H1 (cell line): ENCODE data around the gene POLN. TPM values are rescaled to one million over a fixed set of nuclear protein-coding genes. Genes with fewer than 3 reads are reported as not detected.

Source experiments
- CTCF ChIA-PET: fragments of 300-600 bp; sonication (Branson Sonifier 250); formaldehyde crosslinking; loops from one replicate; lab custom pipeline; 2021; ENCODE audit not compliant: partially characterized antibody; lab: Charles Lee
- POLR2A ChIA-PET: fragments of 300-600 bp; sonication (Branson Sonifier 250); formaldehyde crosslinking; loops from one replicate; lab custom pipeline; 2021; ENCODE audit warnings: inconsistent platforms; ENCODE audit not compliant: partially characterized antibody; lab: Charles Lee
- DNase-seq, 2 experiments: peaks; one replicate each; pipeline versions ENCODE4 v3.0.0 to v3.0.0-alpha.2; 2010 to 2022; ENCODE audit warnings: low spot score in 2 of 2, low read depth in 1 of 2, mixed read lengths in 1 of 2
- FAIRE-seq: peaks from 2 replicates; lab custom pipeline; 2011; peaks lifted over from hg19 to GRCh38; lab: Jason Lieb, UNC
- H2AFZ ChIP-seq: 2 replicates; pipeline ENCODE4 v1.8.1; 2012; ENCODE audit warnings: low read length, inconsistent platforms
- H2AK5ac ChIP-seq: 2 replicates; pipeline ENCODE4 v1.6.1; 2013; ENCODE audit warnings: low read depth, low read length
- H2BK120ac ChIP-seq: replicated peaks from 2 replicates; pipeline ENCODE3; 2013; ENCODE audit warnings: low read depth, low read length, inconsistent platforms
- H2BK12ac ChIP-seq: 2 replicates; pipeline ENCODE4 v1.6.1; 2013; ENCODE audit warnings: low read depth, low read length
- H2BK15ac ChIP-seq: 2 replicates; pipeline ENCODE4 v1.6.1; 2013; ENCODE audit warnings: low read length
- H2BK20ac ChIP-seq: 2 replicates; pipeline ENCODE4 v1.6.1; 2013; ENCODE audit warnings: low read length
- H2BK5ac ChIP-seq: 2 replicates; pipeline ENCODE4 v1.6.1; 2013; ENCODE audit warnings: low read depth, low read length
- H3K14ac ChIP-seq: 2 replicates; pipeline ENCODE4 v1.6.1; 2013; ENCODE audit warnings: inconsistent platforms; ENCODE audit not compliant: insufficient read length
- H3K18ac ChIP-seq: 2 replicates; pipeline ENCODE4 v1.6.1; 2013; ENCODE audit warnings: low read length; ENCODE audit errors: extremely low read depth
- H3K23ac ChIP-seq: 2 replicates; pipeline ENCODE4 v1.6.1; 2013; ENCODE audit warnings: inconsistent platforms; ENCODE audit not compliant: insufficient read length
- H3K23me2 ChIP-seq: 2 replicates; pipeline ENCODE4 v1.6.1; 2013; ENCODE audit warnings: low read depth, low read length
- H3K27ac ChIP-seq: 2 replicates; pipeline ENCODE4 v1.6.1; 2011; ENCODE audit warnings: low read depth, low read length, inconsistent platforms
- H3K27me3 ChIP-seq, 4 experiments: replicated peaks in 1 of 4; 1 replicate in 1 of 4; 2 replicates in 3 of 4; pipeline versions ENCODE4 v1.6.1 to v1.8.1; 2011 to 2013; ENCODE audit warnings: low read length in 3 of 4, mild to moderate bottlenecking in 3 of 4, inconsistent platforms in 2 of 4, mixed read lengths in 2 of 4, moderate library complexity in 1 of 4; ENCODE audit not compliant: control insufficient read depth in 3 of 4, insufficient read depth in 3 of 4; ENCODE audit errors: extremely low read depth in 1 of 4
- H3K36me3 ChIP-seq, 4 experiments: 2 replicates each; pipeline versions ENCODE4 v1.6.1 to v1.8.1; 2011 to 2013; ENCODE audit warnings: mild to moderate bottlenecking in 4 of 4, low read length in 3 of 4, moderate library complexity in 2 of 4, control low read depth in 1 of 4, inconsistent platforms in 1 of 4; ENCODE audit not compliant: insufficient read depth in 4 of 4, control insufficient read depth in 2 of 4
- H3K4ac ChIP-seq: replicated peaks from 2 replicates; pipeline ENCODE3; 2013; ENCODE audit warnings: low read length, low read depth, mixed read lengths, inconsistent platforms; ENCODE audit not compliant: insufficient read length
- H3K4me1 ChIP-seq, 4 experiments: replicated peaks in 1 of 4; 1 replicate in 1 of 4; 2 replicates in 3 of 4; pipeline versions ENCODE4 v1.6.1 to v1.8.1; 2011 to 2013; ENCODE audit warnings: low read length in 3 of 4, inconsistent platforms in 2 of 4, mixed read lengths in 1 of 4; ENCODE audit not compliant: insufficient read depth in 4 of 4, control insufficient read depth in 3 of 4
- H3K4me2 ChIP-seq, 2 experiments: 2 replicates each; pipeline versions ENCODE4 v1.6.1 to v1.8.1; 2011 to 2013; ENCODE audit warnings: low read depth in 2 of 2, low read length in 2 of 2, control low read depth in 1 of 2, inconsistent platforms in 1 of 2, mild to moderate bottlenecking in 1 of 2; ENCODE audit not compliant: insufficient read depth in 1 of 2
- H3K4me3 ChIP-seq, 4 experiments: fragments of 200-600, 300-600 bp in 1 of 4; sonication (generic), shearing (Covaris generic), sonication (Bioruptor Twin) in 1 of 4; 2 replicates each; pipeline versions ENCODE4 v1.5.1 to v1.8.1; 2011 to 2016; ENCODE audit warnings: low read length in 4 of 4, low read depth in 3 of 4, control low read depth in 2 of 4, inconsistent platforms in 2 of 4, mild to moderate bottlenecking in 2 of 4, mixed read lengths in 1 of 4, moderate library complexity in 1 of 4; ENCODE audit not compliant: insufficient read depth in 2 of 4; ENCODE audit errors: extremely low read depth in 1 of 4
- H3K56ac ChIP-seq: replicated peaks from 2 replicates; pipeline ENCODE3; 2013; ENCODE audit warnings: low read depth, mild to moderate bottlenecking, mixed read lengths, low read length, inconsistent platforms; ENCODE audit not compliant: insufficient read length
- H3K79me1 ChIP-seq: 2 replicates; pipeline ENCODE4 v1.6.1; 2013; ENCODE audit warnings: low read depth, low read length, control low read depth
- H3K79me2 ChIP-seq, 2 experiments: 2 replicates each; pipeline versions ENCODE4 v1.6.1 to v1.8.1; 2012 to 2013; ENCODE audit warnings: low read length in 2 of 2, mild to moderate bottlenecking in 2 of 2, inconsistent platforms in 1 of 2; ENCODE audit not compliant: insufficient read depth in 2 of 2, control insufficient read depth in 1 of 2
- H3K9ac ChIP-seq, 4 experiments: replicated peaks in 1 of 4; 1 replicate in 1 of 4; 2 replicates in 3 of 4; pipeline versions ENCODE4 v1.6.1 to v1.8.1; 2011 to 2013; ENCODE audit warnings: low read depth in 3 of 4, low read length in 3 of 4, control low read depth in 2 of 4, mild to moderate bottlenecking in 2 of 4, moderate library complexity in 2 of 4, inconsistent platforms in 1 of 4; ENCODE audit errors: extremely low read depth in 1 of 4
- H3K9me3 ChIP-seq, 2 experiments: 2 replicates each; pipeline versions ENCODE4 v1.6.1 to v1.8.1; 2012 to 2013; ENCODE audit warnings: mild to moderate bottlenecking in 2 of 2, moderate library complexity in 2 of 2, control low read depth in 1 of 2, inconsistent platforms in 1 of 2, low read depth in 1 of 2, low read length in 1 of 2, mixed read lengths in 1 of 2; ENCODE audit not compliant: insufficient read depth in 2 of 2
- H4K20me1 ChIP-seq, 2 experiments: replicated peaks in 1 of 2; 2 replicates each; pipeline versions ENCODE3 to v1.8.1; 2011 to 2013; ENCODE audit warnings: inconsistent platforms in 2 of 2, low read length in 2 of 2, mild to moderate bottlenecking in 1 of 2; ENCODE audit not compliant: insufficient read depth in 2 of 2, control insufficient read depth in 1 of 2
- H4K5ac ChIP-seq: 2 replicates; pipeline ENCODE4 v1.6.1; 2013; ENCODE audit warnings: low read length, low read depth, mixed read lengths, inconsistent platforms; ENCODE audit not compliant: insufficient read length
- H4K8ac ChIP-seq: 2 replicates; pipeline ENCODE4 v1.8.0; 2013; ENCODE audit warnings: mild to moderate bottlenecking, moderate library complexity, low read length, inconsistent platforms; ENCODE audit not compliant: insufficient read depth; ENCODE audit errors: extremely low read depth
- H4K91ac ChIP-seq: replicated peaks from 2 replicates; pipeline ENCODE3; 2013; ENCODE audit warnings: low read length, mixed read lengths, inconsistent platforms; ENCODE audit not compliant: insufficient read length
- BACH1 ChIP-seq: IDR thresholded peaks from 2 replicates; pipeline ENCODE4 v1.6.1; 2012; ENCODE audit warnings: low read length, improper control_type of control experiment
- CTBP2 ChIP-seq: IDR thresholded peaks from 2 replicates; pipeline ENCODE4 v1.7.0; 2011; ENCODE audit warnings: borderline replicate concordance, mild to moderate bottlenecking, moderate library complexity, mixed read lengths, low read length; ENCODE audit not compliant: insufficient read depth, insufficient read length
- EP300 ChIP-seq, 2 experiments: IDR thresholded peaks; 1 replicate in 1 of 2; 2 replicates in 1 of 2; pipeline ENCODE4 v1.6.1; 2011 to 2012; ENCODE audit warnings: low read depth in 2 of 2, low read length in 2 of 2, mild to moderate bottlenecking in 2 of 2, borderline replicate concordance in 1 of 2, inconsistent platforms in 1 of 2, moderate library complexity in 1 of 2
- HDAC2 ChIP-seq, 2 experiments: fragments of 300-600 bp in 1 of 2; sonication (generic) in 1 of 2; IDR thresholded peaks; 2 replicates each; pipeline ENCODE4 v1.6.1; 2011 to 2012; ENCODE audit warnings: low read depth in 2 of 2, low read length in 2 of 2, mild to moderate bottlenecking in 2 of 2, moderate library complexity in 2 of 2, borderline replicate concordance in 1 of 2, inconsistent platforms in 1 of 2
- HDAC6 ChIP-seq: IDR thresholded peaks from one replicate; pipeline ENCODE4 v1.7.1; 2012; ENCODE audit warnings: low read depth, mild to moderate bottlenecking, inconsistent platforms, low read length, moderate library complexity
- JUND ChIP-seq: IDR thresholded peaks from 2 replicates; pipeline ENCODE4 v1.6.1; 2011; ENCODE audit warnings: mild to moderate bottlenecking, improper control_type of control experiment, low read length
- KDM1A ChIP-seq: fragments of 200-600, 300-600 bp; sonication (generic); IDR thresholded peaks from 2 replicates; pipeline ENCODE4 v1.7.1; 2016; ENCODE audit warnings: mild to moderate bottlenecking, low read length, borderline replicate concordance
- KDM4A ChIP-seq: IDR thresholded peaks from one replicate; pipeline ENCODE4 v1.7.1; 2012; ENCODE audit warnings: low read depth, mild to moderate bottlenecking, moderate library complexity, low read length, inconsistent platforms; ENCODE audit not compliant: severe bottlenecking
- PHF8 ChIP-seq: fragments of 200-600 bp; sonication (generic); conservative IDR thresholded peaks from 2 replicates; pipeline ENCODE4 v1.7.1; 2012; ENCODE audit warnings: low read depth, mild to moderate bottlenecking, inconsistent platforms, low read length, moderate library complexity
- TAF1 ChIP-seq: IDR thresholded peaks from 2 replicates; pipeline ENCODE4 v1.6.1; 2011; ENCODE audit warnings: mild to moderate bottlenecking, low read depth, low read length
- TAF7 ChIP-seq: optimal IDR thresholded peaks from 2 replicates; pipeline ENCODE3; 2011; ENCODE audit warnings: low read depth, mild to moderate bottlenecking, inconsistent platforms, low read length, moderate library complexity, borderline replicate concordance
- WGBS, 2 experiments: shearing (Covaris generic) in 1 of 2; methylation state at CpG; one replicate each; pipeline versions ENCODE4 v1.1.6 to v1.1.7; 2013 to 2015; ENCODE audit warnings: low lambda C conversion rate in 2 of 2, mixed read lengths in 2 of 2, inconsistent platforms in 1 of 2, low coverage in 1 of 2, missing lambda C conversion rate in 1 of 2; ENCODE audit not compliant: insufficient replicate concordance in 2 of 2, insufficient coverage in 1 of 2, insufficient read length in 1 of 2; ENCODE audit errors: extremely low coverage in 1 of 2, missing lambda C conversion rate in 1 of 2; 5-methylcytosine and 5-hydroxymethylcytosine counted together
- polyA plus RNA-seq, 7 experiments: library from polyadenylated mRNA; depleted of rRNA in 3 of 7; stranded (reverse) in 5 of 7; unstranded in 2 of 7; fragments of >200 nt in 5 of 7; fragments of 200-250 nt in 2 of 7; gene quantifications; 1 replicate in 5 of 7; 2 replicates in 1 of 7; 4 replicates in 1 of 7; pipeline versions ENCODE4 v1.2.1 to v1.2.3, GENCODE V29; 2011 to 2013; ENCODE audit warnings: missing spikeins in 2 of 7, mixed read lengths in 2 of 7
- total RNA-seq: library from RNA; stranded (reverse); fragmentation: NEBNext Ultra II Directional; extraction: Animal tissue kit (Norgen Biotek cat#: 25700); gene quantifications from 2 replicates; pipeline ENCODE4 v1.2.1, GENCODE V29; 2021

Gene POLN
- total and polyA plus RNA-seq, 2 of the 8 experiments (the other 6 are each of a cell fraction or from before 2014, with no cell fraction given), result 0.98 to 1.5 TPM

DNA sequence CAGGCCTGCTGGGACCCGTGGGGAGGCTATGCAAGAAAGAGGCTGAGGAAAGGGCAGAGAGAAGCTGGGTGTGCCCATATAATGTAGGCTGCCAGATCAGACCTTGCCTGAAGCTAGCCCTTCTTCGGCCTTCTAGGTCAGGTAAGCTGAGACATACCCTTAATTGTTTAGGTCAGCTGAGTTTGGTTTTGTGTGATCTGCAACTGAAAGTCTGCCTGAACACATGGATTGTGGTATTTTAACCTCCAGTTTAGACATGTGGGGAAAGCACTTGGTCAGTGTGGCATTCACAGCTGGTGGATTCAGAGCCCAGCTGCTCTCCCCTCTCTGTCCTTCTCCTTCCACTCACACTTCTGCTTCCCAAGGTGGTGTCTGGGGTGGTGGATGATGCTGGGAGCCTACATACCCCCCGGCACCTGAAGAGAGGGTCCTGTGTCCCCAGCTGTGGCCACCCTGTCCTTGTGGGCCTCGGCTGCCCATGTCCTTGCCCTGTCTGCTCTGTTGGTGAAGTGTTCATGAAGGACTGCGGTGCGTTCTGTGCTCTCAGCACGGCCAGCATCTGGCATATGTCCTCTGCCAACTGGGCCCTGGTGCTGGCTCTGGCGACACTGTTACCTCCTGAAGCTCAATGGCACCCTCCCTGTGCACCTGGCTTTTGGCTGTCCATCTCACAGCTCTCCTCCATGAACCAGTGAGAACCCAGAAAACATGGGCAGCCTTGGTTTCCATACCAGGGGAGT, 100.7 kb downstream of the POLN start:
- peak overlapping the region; percentile 63 for H4K8ac ChIP-seq
- H4K20me1 ChIP-seq, result peaks cover 8 to 14% of the 10 kb centered on the region in 2 experiments
- DNase-seq, result no peak
- no peak for FAIRE-seq
- H4K5ac ChIP-seq, result no peak overlapping the region
- 87% methylated on average over 8 of the region's 8 CpGs; no CpG with 5 or more reads in 1 of the 2 experiments for WGBS, 2 experiments
- no peak overlapping the region for H2BK20ac ChIP-seq
- TF ChIP-seq HDAC2 (IDR thresholded peaks at IDR 0.05; ENCODE audit: borderline replicate concordance in 1 of 2, low read depth in 2 of 2, low read length in 2 of 2) (no peak), HDAC6 (no peak), TAF7 (no peak), PHF8 (no peak), EP300 (IDR thresholded peaks at IDR 0.05; ENCODE audit: borderline replicate concordance in 1 of 2, low read depth in 2 of 2, low read length in 2 of 2) (no peak), CTBP2 (no peak), KDM1A (no peak), TAF1 (no peak), KDM4A (no peak), JUND (no peak), BACH1 (no peak)
- no peak overlapping the region for H3K4me3 ChIP-seq
- H3K79me1 ChIP-seq, result no peaks in the 10 kb centered on the region
- no peak overlapping the region for H2AFZ ChIP-seq
- peaks cover 21 to 81% (median 54%) of the 10 kb centered on the region in 4 experiments for H3K27me3 ChIP-seq
- no peak overlapping the region for H3K4me2 ChIP-seq
- H2BK15ac ChIP-seq, result no peak overlapping the region
- H3K79me2 ChIP-seq, result no peaks in the 10 kb centered on the region
- no peak overlapping the region for H3K56ac ChIP-seq
- no peak overlapping the region for H2BK5ac ChIP-seq
- no peaks in the 10 kb centered on the region for H3K36me3 ChIP-seq
- H3K27ac ChIP-seq, result no peak overlapping the region
- POLR2A ChIA-PET, result interaction anchor here (1.1 kb wide), 1 partner anchor 9 kb away, joined by 3 read pairs; no protein-coding TSS in a partner anchor
- no peak overlapping the region for H3K18ac ChIP-seq
- H3K9ac ChIP-seq, result no peak overlapping the region
- H3K9me3 ChIP-seq, result no peaks in the 10 kb centered on the region
- CTCF ChIA-PET, result interaction anchor here (0.5 to 1.3 kb wide), 4 partner anchors 16 to 96 kb away, joined by 3 to 4 read pairs (median 4); no protein-coding TSS in a partner anchor
- H2BK120ac ChIP-seq, result no peak overlapping the region
- peaks cover 0 to 5% (median 4%) of the 10 kb centered on the region in 4 experiments; a peak in 6 of 7 replicates for H3K4me1 ChIP-seq
- no peak overlapping the region for H3K4ac ChIP-seq
- no peak overlapping the region for H2BK12ac ChIP-seq
- H3K14ac ChIP-seq, result no peak overlapping the region
- H2AK5ac ChIP-seq, result no peak overlapping the region
- H3K23me2 ChIP-seq, result no peaks in the 10 kb centered on the region
- no peak overlapping the region for H3K23ac ChIP-seq
- H4K91ac ChIP-seq, result no peak overlapping the region
